Measurements from ENCODE around the gene GFI1B.

DNA sequence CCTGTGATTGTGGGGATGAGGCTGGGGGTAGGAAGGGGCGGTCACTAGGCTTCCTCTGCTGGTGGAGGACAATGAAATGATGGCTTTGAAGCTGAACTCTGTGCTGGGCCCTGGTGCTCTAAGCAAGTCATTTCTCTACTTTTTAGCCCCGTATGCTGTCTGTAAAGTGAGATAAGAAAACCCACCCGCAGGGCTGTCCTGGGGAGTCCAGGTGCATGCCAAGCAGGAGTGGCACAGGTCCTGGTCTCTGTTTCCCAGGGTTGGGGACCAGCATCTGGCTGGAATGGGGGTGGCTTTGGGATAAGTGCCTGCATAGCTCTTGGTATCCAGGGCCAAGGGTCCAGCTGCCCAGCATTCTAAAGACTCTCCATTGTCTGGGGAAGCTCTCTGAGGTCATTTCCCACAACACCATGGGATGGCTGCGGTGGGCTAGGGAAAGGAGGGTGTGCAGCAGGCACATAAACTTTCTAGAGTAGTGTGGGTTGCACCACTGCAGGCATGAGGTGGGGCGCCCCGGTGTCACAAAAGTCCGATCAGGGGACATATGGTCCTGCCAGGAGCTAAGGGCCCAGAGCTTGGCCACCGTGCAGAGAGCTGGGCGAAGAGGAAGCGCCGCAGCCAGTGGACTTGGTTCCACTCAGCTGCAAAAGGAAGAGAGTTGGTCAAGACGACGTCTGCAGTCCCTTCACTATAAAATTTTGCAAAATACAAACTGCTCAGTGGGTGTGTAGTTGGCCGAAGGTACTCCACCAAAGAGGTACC is 26.7 kb downstream of the GFI1B start:
- TF ChIP-seq YY1 (IDR thresholded peaks at IDR 0.05; ENCODE audit: insufficient read depth, insufficient read length): no peak
- no peak for TF ChIP-seq ZNF274 (IDR thresholded peaks at IDR 0.05; ENCODE audit: low read depth, low read length)

Data from NT2/D1 (cell line).